Mesendoderm (in vitro differentiated cells): ENCODE data around the gene TEX35.
"Not testable (repeated sequence)": the region's sequence is repeated elsewhere in the genome, so short reads cannot be mapped to it uniquely, and the experiment has no call there.

Source experiments
- DNase-seq: peaks from one replicate; pipeline ENCODE4 v3.0.0; 2013
- H2AK5ac ChIP-seq: 2 replicates; pipeline ENCODE4 v1.6.1; 2013; ENCODE audit warnings: low read length, inconsistent platforms
- H2BK120ac ChIP-seq: 2 replicates; pipeline ENCODE4 v1.6.1; 2013; ENCODE audit warnings: low read depth, mild to moderate bottlenecking, low read length, moderate library complexity, mixed read lengths
- H2BK15ac ChIP-seq: replicated peaks from 2 replicates; pipeline ENCODE4 v1.6.1; 2013; ENCODE audit warnings: low read depth, mild to moderate bottlenecking, moderate library complexity
- H2BK5ac ChIP-seq: 2 replicates; pipeline ENCODE4 v1.6.1; 2013; ENCODE audit warnings: low read length, inconsistent platforms
- H3K18ac ChIP-seq: 2 replicates; pipeline ENCODE4 v1.6.1; 2013; ENCODE audit warnings: mild to moderate bottlenecking, low read length, mixed read lengths
- H3K23ac ChIP-seq: one replicate; pipeline ENCODE4 v1.6.1; 2013; ENCODE audit warnings: low read length
- H3K27ac ChIP-seq: 2 replicates; pipeline ENCODE4 v1.5.1; 2013; ENCODE audit warnings: low read depth, mild to moderate bottlenecking, inconsistent platforms, low read length, moderate library complexity
- H3K27me3 ChIP-seq: 2 replicates; pipeline ENCODE4 v1.6.1; 2013; ENCODE audit warnings: low read length, control low read depth, mild to moderate bottlenecking, inconsistent platforms; ENCODE audit not compliant: insufficient read depth, poor library complexity
- H3K36me3 ChIP-seq: 2 replicates; pipeline ENCODE4 v1.6.1; 2013; ENCODE audit warnings: low read length, inconsistent platforms; ENCODE audit not compliant: control insufficient read depth, insufficient read depth
- H3K4ac ChIP-seq: one replicate; pipeline ENCODE4 v1.6.1; 2013; ENCODE audit warnings: low read depth, mild to moderate bottlenecking, low read length, moderate library complexity
- H3K4me1 ChIP-seq: 2 replicates; pipeline ENCODE4 v1.6.1; 2013; ENCODE audit warnings: low read depth, low read length, inconsistent platforms; ENCODE audit not compliant: control insufficient read depth
- H3K4me2 ChIP-seq: 2 replicates; pipeline ENCODE4 v1.6.1; 2013; ENCODE audit warnings: low read length
- H3K4me3 ChIP-seq: 2 replicates; pipeline ENCODE4 v1.5.1; 2013; ENCODE audit warnings: mild to moderate bottlenecking, low read length
- H3K56ac ChIP-seq: one replicate; pipeline ENCODE4 v1.6.1; 2013; ENCODE audit warnings: low read length
- H3K79me1 ChIP-seq: 2 replicates; pipeline ENCODE4 v1.6.1; 2013; ENCODE audit warnings: low read length, inconsistent platforms
- H3K79me2 ChIP-seq: 2 replicates; pipeline ENCODE4 v1.6.1; 2013; ENCODE audit warnings: mild to moderate bottlenecking, low read length; ENCODE audit not compliant: control insufficient read depth, insufficient read depth
- H3K9ac ChIP-seq: 2 replicates; pipeline ENCODE4 v1.6.1; 2013; ENCODE audit warnings: low read length, inconsistent platforms
- H4K5ac ChIP-seq: one replicate; pipeline ENCODE4 v1.6.1; 2013; ENCODE audit warnings: low read length
- H4K8ac ChIP-seq: one replicate; pipeline ENCODE4 v1.6.1; 2013; ENCODE audit warnings: low read depth, mild to moderate bottlenecking, control low read depth, low read length, moderate library complexity
- WGBS: extraction: QIAGEN DNeasy Blood & Tissue Kit; methylation state at CpG from one replicate; pipeline ENCODE4 v1.1.7; 2013; ENCODE audit warnings: low lambda C conversion rate, missing lambda C conversion rate; ENCODE audit not compliant: insufficient coverage; ENCODE audit errors: extremely low coverage; 5-methylcytosine and 5-hydroxymethylcytosine counted together

Gene TEX35

GRCh38 chr1:178551307-178551706 is 38.4 kb downstream of the TEX35 start:
- Histone ChIP-seq H3K27me3 (no peaks in the 10 kb centered on the region), H3K4ac (no peak overlapping the region), H3K4me1 (no peaks in the 10 kb centered on the region), H3K79me2 (no peaks in the 10 kb centered on the region), H2AK5ac (no peak overlapping the region), H2BK15ac (no peak overlapping the region), H3K18ac (no peak overlapping the region), H4K8ac (no peak overlapping the region), H3K23ac (no peak overlapping the region), H3K4me2 (no peak overlapping the region), H3K9ac (no peak overlapping the region), H3K27ac (no peak overlapping the region), H2BK120ac (no peak overlapping the region), H3K56ac (no peak overlapping the region), H3K4me3 (no peak overlapping the region), H3K36me3 (no peaks in the 10 kb centered on the region), H4K5ac (no peak overlapping the region), H3K79me1 (no peaks in the 10 kb centered on the region), H2BK5ac (no peak overlapping the region)
- DNase-seq = no peak
- no CpG with 5 or more reads among the region's 3 CpGs for WGBS

GRCh38 chr1:178551940-178552339 is 39.0 kb downstream of the TEX35 start:
- H3K18ac ChIP-seq = no peak overlapping the region

GRCh38 chr1:178552856-178553255 is 39.9 kb downstream of the TEX35 start:
- Histone ChIP-seq H3K18ac (no peak overlapping the region), H2BK15ac (no peak overlapping the region), H3K27me3 (no peaks in the 10 kb centered on the region), H3K27ac (no peak overlapping the region), H3K79me1 (no peaks in the 10 kb centered on the region), H2BK5ac (no peak overlapping the region), H3K23ac (no peak overlapping the region), H3K9ac (no peak overlapping the region), H4K5ac (no peak overlapping the region), H4K8ac (no peak overlapping the region), H2AK5ac (no peak overlapping the region), H3K4me1 (no peaks in the 10 kb centered on the region), H3K4me2 (no peak overlapping the region), H3K4me3 (no peak overlapping the region), H3K56ac (no peak overlapping the region), H3K79me2 (no peaks in the 10 kb centered on the region), H2BK120ac (no peak overlapping the region), H3K4ac (no peak overlapping the region), H3K36me3 (no peaks in the 10 kb centered on the region)
- no CpG with 5 or more reads among the region's 3 CpGs for WGBS
- no peak for DNase-seq

More at GRCh38 chr1:178551940-178552339, 39.0 kb downstream of the TEX35 start:
- Histone ChIP-seq H3K27ac (no peak overlapping the region), H3K56ac (no peak overlapping the region), H3K79me1 (no peaks in the 10 kb centered on the region), H3K79me2 (no peaks in the 10 kb centered on the region), H2BK5ac (no peak overlapping the region), H3K36me3 (no peaks in the 10 kb centered on the region), H3K4me1 (no peaks in the 10 kb centered on the region), H2AK5ac (no peak overlapping the region), H3K4ac (no peak overlapping the region), H2BK120ac (no peak overlapping the region), H3K4me2 (no peak overlapping the region), H2BK15ac (no peak overlapping the region), H3K9ac (no peak overlapping the region), H4K5ac (no peak overlapping the region), H4K8ac (no peak overlapping the region), H3K23ac (no peak overlapping the region), H3K27me3 (no peaks in the 10 kb centered on the region), H3K4me3 (no peak overlapping the region)
- DNase-seq = no peak
- WGBS = no CpG with 5 or more reads among the region's 3 CpGs

- not testable (repeated sequence) for H3K36me3 ChIP-seq, H3K4me2 ChIP-seq, H3K56ac ChIP-seq, H4K5ac ChIP-seq, H3K4ac ChIP-seq, H3K79me1 ChIP-seq, H3K27ac ChIP-seq, H2BK15ac ChIP-seq, H2BK5ac ChIP-seq, H4K8ac ChIP-seq, H3K9ac ChIP-seq, H2BK120ac ChIP-seq, H3K23ac ChIP-seq, H3K4me3 ChIP-seq, H3K79me2 ChIP-seq, H3K27me3 ChIP-seq, H3K4me1 ChIP-seq, H2AK5ac ChIP-seq, DNase-seq, H3K18ac ChIP-seq
- no CpG with 5 or more reads among the region's 5 CpGs for WGBS
These were observed 41.4 kb downstream of the TEX35 start for GRCh38 chr1:178554351-178554750.

GRCh38 chr1:178555613-178556012 is 42.7 kb downstream of the TEX35 start:
- WGBS = no CpG with 5 or more reads among the region's 1 CpG
- DNase-seq = not testable (repeated sequence)

GRCh38 chr1:178558816-178559215 is 45.9 kb downstream of the TEX35 start:
- not testable (repeated sequence) for H3K56ac ChIP-seq, H3K23ac ChIP-seq, H2BK15ac ChIP-seq, H3K9ac ChIP-seq, H2AK5ac ChIP-seq, H4K8ac ChIP-seq, H3K4me1 ChIP-seq, H3K79me2 ChIP-seq, H3K4me2 ChIP-seq, H3K18ac ChIP-seq, H3K27ac ChIP-seq, H3K4ac ChIP-seq, H3K4me3 ChIP-seq, H3K79me1 ChIP-seq, H4K5ac ChIP-seq, H3K27me3 ChIP-seq, H2BK5ac ChIP-seq, H3K36me3 ChIP-seq, DNase-seq, H2BK120ac ChIP-seq
- no CpG with 5 or more reads among the region's 5 CpGs for WGBS

More at GRCh38 chr1:178555613-178556012, 42.7 kb downstream of the TEX35 start:
- not testable (repeated sequence) for H3K4me2 ChIP-seq, H3K56ac ChIP-seq, H2BK15ac ChIP-seq, H2BK5ac ChIP-seq, H3K18ac ChIP-seq, H3K23ac ChIP-seq, H2BK120ac ChIP-seq, H3K4me3 ChIP-seq, H4K8ac ChIP-seq, H2AK5ac ChIP-seq, H3K79me1 ChIP-seq, H3K9ac ChIP-seq, H4K5ac ChIP-seq, H3K27ac ChIP-seq, H3K36me3 ChIP-seq, H3K4me1 ChIP-seq, H3K27me3 ChIP-seq, H3K4ac ChIP-seq, H3K79me2 ChIP-seq
